Lower leg skin (tissue), 3 donors: Measurements from ENCODE around the gene TACR2.

ENCODE experiments used
- CTCF ChIP-seq, 3 donors: fragments of 450-650 bp; IDR thresholded peaks; one replicate each; pipeline ENCODE4 v1.5.1; 2016; ENCODE audit warnings: antibody characterized with exemption in 3 of 3, mild to moderate bottlenecking in 3 of 3, moderate library complexity in 2 of 3
- POLR2A ChIP-seq, 2 donors: fragments of 450-650 bp; IDR thresholded peaks; one replicate each; pipeline ENCODE4 v1.6.1; 2016 to 2017; ENCODE audit warnings: antibody characterized with exemption in 2 of 2, mild to moderate bottlenecking in 1 of 2, moderate library complexity in 1 of 2

DNA sequence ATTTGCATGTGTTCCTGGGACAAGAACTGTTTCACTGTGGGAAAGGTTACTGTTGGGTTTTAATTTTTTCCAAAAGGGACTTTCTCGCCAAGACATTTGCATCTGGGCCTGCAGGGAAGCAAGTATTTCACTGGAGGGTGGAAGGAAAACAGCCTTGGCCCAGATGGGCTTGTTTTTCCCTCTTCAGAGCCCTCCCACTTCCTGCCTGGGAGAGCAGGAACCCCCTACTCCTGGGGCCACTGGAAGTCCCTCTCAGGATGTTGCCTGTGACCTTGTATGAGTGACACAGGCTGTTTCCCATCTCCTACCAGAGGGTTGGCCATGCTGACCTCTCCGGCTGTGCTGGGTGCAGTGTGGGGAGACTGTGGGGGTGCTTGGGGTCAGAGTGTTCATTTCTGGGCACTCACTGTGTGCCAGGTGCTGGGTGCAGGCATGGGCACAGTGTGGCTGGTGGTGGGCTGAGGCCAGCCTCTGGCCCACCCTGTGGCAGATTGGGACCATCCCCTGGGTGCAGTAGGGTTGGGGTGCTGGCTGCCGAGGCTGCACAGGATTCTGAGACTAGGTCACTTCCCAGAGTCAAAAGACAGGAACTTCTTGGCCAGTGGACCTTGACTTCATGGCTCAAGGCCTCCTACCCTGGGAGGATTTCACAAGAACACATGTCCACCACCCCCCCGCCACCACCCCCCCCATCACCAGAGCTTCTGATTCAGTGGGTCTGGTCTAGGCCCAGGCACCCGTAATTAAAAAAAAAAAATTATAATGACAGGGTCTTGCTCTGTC lies 44.7 kb upstream of the TACR2 start:
- TF ChIP-seq POLR2A (IDR thresholded peaks at IDR 0.05) (no peak), CTCF (IDR thresholded peaks at IDR 0.05) (no peak)
